Measurements from ENCODE around the gene BABAM2.

GRCh38 chr2:27906074-27906473, 15.5 kb downstream of the BABAM2 start:
- TF ChIP-seq, protein P1, sequence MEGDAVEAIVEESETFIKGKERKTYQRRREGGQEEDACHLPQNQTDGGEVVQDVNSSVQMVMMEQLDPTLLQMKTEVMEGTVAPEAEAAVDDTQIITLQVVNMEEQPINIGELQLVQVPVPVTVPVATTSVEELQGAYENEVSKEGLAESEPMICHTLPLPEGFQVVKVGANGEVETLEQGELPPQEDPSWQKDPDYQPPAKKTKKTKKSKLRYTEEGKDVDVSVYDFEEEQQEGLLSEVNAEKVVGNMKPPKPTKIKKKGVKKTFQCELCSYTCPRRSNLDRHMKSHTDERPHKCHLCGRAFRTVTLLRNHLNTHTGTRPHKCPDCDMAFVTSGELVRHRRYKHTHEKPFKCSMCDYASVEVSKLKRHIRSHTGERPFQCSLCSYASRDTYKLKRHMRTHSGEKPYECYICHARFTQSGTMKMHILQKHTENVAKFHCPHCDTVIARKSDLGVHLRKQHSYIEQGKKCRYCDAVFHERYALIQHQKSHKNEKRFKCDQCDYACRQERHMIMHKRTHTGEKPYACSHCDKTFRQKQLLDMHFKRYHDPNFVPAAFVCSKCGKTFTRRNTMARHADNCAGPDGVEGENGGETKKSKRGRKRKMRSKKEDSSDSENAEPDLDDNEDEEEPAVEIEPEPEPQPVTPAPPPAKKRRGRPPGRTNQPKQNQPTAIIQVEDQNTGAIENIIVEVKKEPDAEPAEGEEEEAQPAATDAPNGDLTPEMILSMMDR (IDR thresholded peaks at IDR 0.05; ENCODE audit: low read depth, low read length, missing input control): no peak
- TF ChIP-seq GABPA (IDR thresholded peaks at IDR 0.05 in 1 of 2, conservative IDR thresholded peaks at IDR 0.05 in 1 of 2) (no peak), RAD21 (IDR thresholded peaks at IDR 0.05) (no peak), ATF3 (IDR thresholded peaks at IDR 0.05) (no peak), JUND (IDR thresholded peaks at IDR 0.05) (no peak)

Data from liver (tissue), 3 donors.